ENCODE measurements around the gene BFSP2.

BFSP2 gene

GRCh38 chr3:133443649-133444422 lies 44.0 kb downstream of the BFSP2 start:
- H3K27me3 ChIP-seq (ENCODE audit: control insufficient read depth in 1 of 2, insufficient read depth in 2 of 2, low read length in 2 of 2) = no peaks in the 10 kb centered on the region
- no peaks in the 10 kb centered on the region for H3K4me1 ChIP-seq (ENCODE audit: control insufficient read depth, insufficient read depth, low read length)
- H3K27ac ChIP-seq (ENCODE audit: low read length) = no peak overlapping the region
- H3K36me3 ChIP-seq (ENCODE audit: control insufficient read depth in 2 of 2, insufficient read depth in 2 of 2, low read length in 2 of 2) = no peaks in the 10 kb centered on the region
- H3K4me3 ChIP-seq (ENCODE audit: low read length in 2 of 2) = no peak overlapping the region
- no peaks in the 10 kb centered on the region for H3K9me3 ChIP-seq (ENCODE audit: control insufficient read depth in 2 of 2, low read length in 2 of 2)
- H3K9ac ChIP-seq (ENCODE audit: low read length in 2 of 2) = no peak overlapping the region

DNA sequence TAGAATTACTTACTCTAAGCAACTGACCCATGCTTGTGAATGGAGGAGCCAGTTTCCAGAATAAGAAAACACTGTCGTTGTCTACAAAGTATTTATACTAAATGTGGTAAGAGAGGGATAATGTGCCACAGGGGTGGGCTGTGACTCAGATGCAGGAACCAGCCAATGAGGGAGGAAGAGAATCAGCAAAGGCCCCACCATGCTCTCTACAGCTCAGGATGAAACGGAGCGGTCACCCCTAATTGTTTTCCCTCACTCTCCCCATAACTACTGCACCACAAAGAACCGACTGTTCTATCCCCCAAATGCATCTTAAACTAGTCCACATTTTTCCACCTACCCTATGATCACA lies 44.5 kb downstream of the BFSP2 start:
- H3K36me3 ChIP-seq (ENCODE audit: control insufficient read depth in 2 of 2, insufficient read depth in 2 of 2, low read length in 2 of 2) = no peaks in the 10 kb centered on the region
- H3K27ac ChIP-seq (ENCODE audit: low read length) = no peak overlapping the region
- H3K9ac ChIP-seq (ENCODE audit: low read length in 2 of 2) = no peak overlapping the region
- no peaks in the 10 kb centered on the region for H3K4me1 ChIP-seq (ENCODE audit: control insufficient read depth, insufficient read depth, low read length)
- H3K9me3 ChIP-seq (ENCODE audit: control insufficient read depth in 2 of 2, low read length in 2 of 2) = no peaks in the 10 kb centered on the region
- no peak overlapping the region for H3K4me3 ChIP-seq (ENCODE audit: low read length in 2 of 2)
- H3K27me3 ChIP-seq (ENCODE audit: control insufficient read depth in 1 of 2, insufficient read depth in 2 of 2, low read length in 2 of 2) = no peaks in the 10 kb centered on the region

DNA sequence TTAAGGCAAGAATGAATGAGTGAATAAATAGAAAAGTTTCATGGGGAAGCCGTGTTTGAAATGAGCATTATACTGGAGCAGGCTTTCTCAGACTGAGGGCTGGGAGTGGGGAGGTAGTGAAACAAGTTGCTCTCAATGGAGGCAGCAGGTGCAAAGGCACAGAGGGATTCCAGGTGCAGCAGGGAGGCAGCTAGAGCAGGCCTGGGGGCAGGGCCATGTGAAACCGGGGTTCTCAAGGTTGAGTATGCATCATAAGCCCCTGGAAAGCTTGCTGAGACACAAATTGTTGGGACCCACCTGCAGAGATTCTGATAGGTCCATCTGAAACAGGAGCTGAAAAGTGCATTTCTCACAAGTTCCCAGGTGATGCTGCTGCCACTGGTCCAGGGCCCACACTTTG lies 45.3 kb downstream of the BFSP2 start:
- Histone ChIP-seq H3K9ac (ENCODE audit: low read length in 2 of 2) (no peak overlapping the region), H3K4me3 (ENCODE audit: low read length in 2 of 2) (no peak overlapping the region), H3K27ac (ENCODE audit: low read length) (no peak overlapping the region), H3K27me3 (ENCODE audit: control insufficient read depth in 1 of 2, insufficient read depth in 2 of 2, low read length in 2 of 2) (no peaks in the 10 kb centered on the region), H3K4me1 (ENCODE audit: control insufficient read depth, insufficient read depth, low read length) (no peaks in the 10 kb centered on the region), H3K9me3 (ENCODE audit: control insufficient read depth in 2 of 2, low read length in 2 of 2) (no peaks in the 10 kb centered on the region), H3K36me3 (ENCODE audit: control insufficient read depth in 2 of 2, insufficient read depth in 2 of 2, low read length in 2 of 2) (no peaks in the 10 kb centered on the region)

DNA sequence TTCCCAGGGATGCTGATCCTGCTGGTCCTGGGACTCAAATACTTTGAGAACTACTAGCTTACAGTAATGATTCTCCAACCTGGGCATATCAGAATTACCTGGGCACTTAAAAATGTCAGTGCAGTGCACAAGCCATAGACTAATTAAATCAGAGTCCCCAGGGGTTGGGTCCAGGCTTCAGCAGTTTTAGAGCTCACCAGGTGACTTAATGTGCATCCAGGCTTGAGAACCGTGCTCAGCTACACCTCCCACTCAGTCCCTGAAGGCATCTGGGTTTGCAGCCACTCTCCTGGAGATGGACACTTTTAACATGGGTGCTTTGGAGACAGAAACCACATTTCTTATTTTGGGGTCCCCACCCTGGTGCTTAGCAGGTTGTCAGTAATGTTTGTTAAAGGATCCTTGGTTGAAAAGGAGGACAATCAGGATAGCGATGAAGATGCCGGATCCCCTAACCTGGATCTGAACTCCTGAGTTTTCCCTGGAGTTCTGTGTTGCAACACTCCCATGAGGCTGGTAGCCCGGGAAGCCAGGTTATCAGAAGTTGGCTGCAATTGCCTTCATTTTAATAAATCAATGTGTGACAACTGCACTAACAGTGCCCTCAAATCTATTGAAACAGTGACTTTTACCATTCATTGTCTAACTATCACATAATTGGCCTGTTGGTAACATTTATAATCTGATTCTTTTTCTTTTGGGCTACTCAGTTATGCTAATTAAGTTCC lies 48.1 kb downstream of the BFSP2 start:
- Histone ChIP-seq H3K27me3 (ENCODE audit: control insufficient read depth in 1 of 2, insufficient read depth in 2 of 2, low read length in 2 of 2) (no peaks in the 10 kb centered on the region), H3K9me3 (ENCODE audit: control insufficient read depth in 2 of 2, low read length in 2 of 2) (no peaks in the 10 kb centered on the region), H3K4me1 (ENCODE audit: control insufficient read depth, insufficient read depth, low read length) (no peaks in the 10 kb centered on the region), H3K4me3 (ENCODE audit: low read length in 2 of 2) (no peak overlapping the region), H3K36me3 (ENCODE audit: control insufficient read depth in 2 of 2, insufficient read depth in 2 of 2, low read length in 2 of 2) (no peaks in the 10 kb centered on the region), H3K9ac (ENCODE audit: low read length in 2 of 2) (no peak overlapping the region), H3K27ac (ENCODE audit: low read length) (no peak overlapping the region)

DNA sequence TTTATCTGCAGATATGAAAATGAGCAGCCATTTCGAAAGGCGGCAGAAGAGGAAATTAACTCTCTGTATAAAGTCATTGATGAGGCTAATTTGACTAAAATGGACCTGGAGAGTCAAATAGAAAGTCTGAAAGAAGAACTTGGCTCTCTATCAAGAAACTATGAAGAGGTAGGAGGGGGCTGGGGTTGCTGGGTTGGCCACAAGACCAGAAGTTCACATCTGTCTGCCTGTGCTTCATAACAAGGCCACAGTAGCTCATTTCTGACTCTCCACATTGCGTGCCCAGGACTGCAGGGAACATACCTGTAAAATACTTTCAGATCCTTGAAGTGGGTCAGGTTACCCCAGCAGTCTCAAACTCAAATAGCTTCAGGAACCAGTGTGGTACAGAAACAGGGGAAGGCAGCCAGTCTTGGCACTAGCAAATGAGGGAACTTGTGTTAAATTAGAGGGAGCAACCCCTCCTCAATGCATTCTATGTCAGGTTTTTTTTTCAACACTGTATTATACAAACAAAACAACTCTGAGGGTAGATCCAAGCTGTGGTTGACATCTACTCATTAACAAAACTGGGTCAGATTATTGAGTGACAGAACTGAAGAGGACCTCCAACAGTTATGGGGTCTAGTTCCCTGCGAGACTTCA lies 48.7 kb downstream of the BFSP2 start:
- H3K4me3 ChIP-seq (ENCODE audit: low read length in 2 of 2) = no peak overlapping the region
- H3K27me3 ChIP-seq (ENCODE audit: control insufficient read depth in 1 of 2, insufficient read depth in 2 of 2, low read length in 2 of 2) = no peaks in the 10 kb centered on the region
- H3K9me3 ChIP-seq (ENCODE audit: control insufficient read depth in 2 of 2, low read length in 2 of 2) = no peaks in the 10 kb centered on the region
- H3K36me3 ChIP-seq (ENCODE audit: control insufficient read depth in 2 of 2, insufficient read depth in 2 of 2, low read length in 2 of 2) = no peaks in the 10 kb centered on the region
- no peaks in the 10 kb centered on the region for H3K4me1 ChIP-seq (ENCODE audit: control insufficient read depth, insufficient read depth, low read length)
- H3K27ac ChIP-seq (ENCODE audit: low read length) = no peak overlapping the region
- H3K9ac ChIP-seq (ENCODE audit: low read length in 2 of 2) = no peak overlapping the region

GRCh38 chr3:133451309-133451708 lies 51.5 kb downstream of the BFSP2 start:
- H3K4me1 ChIP-seq (ENCODE audit: control insufficient read depth, insufficient read depth, low read length) = no peaks in the 10 kb centered on the region
- H3K27me3 ChIP-seq (ENCODE audit: control insufficient read depth in 1 of 2, insufficient read depth in 2 of 2, low read length in 2 of 2) = no peaks in the 10 kb centered on the region
- H3K27ac ChIP-seq (ENCODE audit: low read length) = no peak overlapping the region

GRCh38 chr3:133452641-133453319 lies 52.9 kb downstream of the BFSP2 start:
- H3K4me1 ChIP-seq (ENCODE audit: control insufficient read depth, insufficient read depth, low read length) = no peaks in the 10 kb centered on the region
- no peaks in the 10 kb centered on the region for H3K27me3 ChIP-seq (ENCODE audit: control insufficient read depth in 1 of 2, insufficient read depth in 2 of 2, low read length in 2 of 2)
- H3K9ac ChIP-seq (ENCODE audit: low read length in 2 of 2) = no peak overlapping the region
- H3K9me3 ChIP-seq (ENCODE audit: control insufficient read depth in 2 of 2, low read length in 2 of 2) = no peaks in the 10 kb centered on the region
- no peak overlapping the region for H3K4me3 ChIP-seq (ENCODE audit: low read length in 2 of 2)
- H3K36me3 ChIP-seq (ENCODE audit: control insufficient read depth in 2 of 2, insufficient read depth in 2 of 2, low read length in 2 of 2) = no peaks in the 10 kb centered on the region
- H3K27ac ChIP-seq (ENCODE audit: low read length) = no peak overlapping the region

More at GRCh38 chr3:133451309-133451708, 51.5 kb downstream of the BFSP2 start:
- no peaks in the 10 kb centered on the region for H3K36me3 ChIP-seq (ENCODE audit: control insufficient read depth in 2 of 2, insufficient read depth in 2 of 2, low read length in 2 of 2)
- H3K9me3 ChIP-seq (ENCODE audit: control insufficient read depth in 2 of 2, low read length in 2 of 2) = no peaks in the 10 kb centered on the region
- H3K4me3 ChIP-seq (ENCODE audit: low read length in 2 of 2) = no peak overlapping the region
- H3K9ac ChIP-seq (ENCODE audit: low read length in 2 of 2) = no peak overlapping the region

- no peak overlapping the region for H3K27ac ChIP-seq (ENCODE audit: low read length)
- H3K36me3 ChIP-seq (ENCODE audit: control insufficient read depth in 2 of 2, insufficient read depth in 2 of 2, low read length in 2 of 2) = no peaks in the 10 kb centered on the region
- H3K4me1 ChIP-seq (ENCODE audit: control insufficient read depth, insufficient read depth, low read length) = no peaks in the 10 kb centered on the region
- no peak overlapping the region for H3K9ac ChIP-seq (ENCODE audit: low read length in 2 of 2)
- H3K27me3 ChIP-seq (ENCODE audit: control insufficient read depth in 1 of 2, insufficient read depth in 2 of 2, low read length in 2 of 2) = no peaks in the 10 kb centered on the region
- H3K9me3 ChIP-seq (ENCODE audit: control insufficient read depth in 2 of 2, low read length in 2 of 2) = no peaks in the 10 kb centered on the region
- no peak overlapping the region for H3K4me3 ChIP-seq (ENCODE audit: low read length in 2 of 2)
Measured at GRCh38 chr3:133453383-133453782, 53.5 kb downstream of the BFSP2 start.

DNA sequence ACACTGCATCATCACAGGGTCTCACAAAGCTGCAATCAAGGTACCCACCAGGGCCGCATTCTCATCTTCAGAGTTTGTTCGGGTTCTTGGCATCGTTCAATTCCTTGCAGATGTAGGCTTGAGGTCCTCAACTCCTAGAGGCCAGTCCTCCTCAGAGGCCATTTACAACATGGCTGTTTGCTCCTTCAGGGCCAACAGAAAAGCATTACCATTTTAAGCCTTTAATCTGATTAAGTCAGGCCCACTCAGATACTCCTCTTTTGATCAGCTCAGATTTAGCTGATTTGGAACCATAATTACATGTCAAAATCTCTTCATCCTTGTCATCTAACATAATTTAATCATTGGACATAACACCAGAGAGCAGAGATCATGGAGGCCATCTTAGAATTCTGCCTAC lies 55.4 kb downstream of the BFSP2 start:
- H3K4me1 ChIP-seq (ENCODE audit: control insufficient read depth, insufficient read depth, low read length) = peaks cover 12% of the 10 kb centered on the region
- no peaks in the 10 kb centered on the region for H3K27me3 ChIP-seq (ENCODE audit: control insufficient read depth in 1 of 2, insufficient read depth in 2 of 2, low read length in 2 of 2)
- H3K4me3 ChIP-seq (ENCODE audit: low read length in 2 of 2) = no peak overlapping the region
- H3K27ac ChIP-seq (ENCODE audit: low read length) = no peak overlapping the region
- H3K9me3 ChIP-seq (ENCODE audit: control insufficient read depth in 2 of 2, low read length in 2 of 2) = no peaks in the 10 kb centered on the region
- no peaks in the 10 kb centered on the region for H3K36me3 ChIP-seq (ENCODE audit: control insufficient read depth in 2 of 2, insufficient read depth in 2 of 2, low read length in 2 of 2)
- no peak overlapping the region for H3K9ac ChIP-seq (ENCODE audit: low read length in 2 of 2)

- Histone ChIP-seq H3K4me3 (ENCODE audit: low read length in 2 of 2) (no peak overlapping the region), H3K27ac (ENCODE audit: low read length) (no peak overlapping the region)
Measured at GRCh38 chr3:133455960-133456359, 56.1 kb downstream of the BFSP2 start.

More at GRCh38 chr3:133455960-133456359, 56.1 kb downstream of the BFSP2 start:
- H3K4me1 ChIP-seq (ENCODE audit: control insufficient read depth, insufficient read depth, low read length) = peaks cover 12% of the 10 kb centered on the region
- no peaks in the 10 kb centered on the region for H3K36me3 ChIP-seq (ENCODE audit: control insufficient read depth in 2 of 2, insufficient read depth in 2 of 2, low read length in 2 of 2)
- H3K9ac ChIP-seq (ENCODE audit: low read length in 2 of 2) = no peak overlapping the region
- H3K27me3 ChIP-seq (ENCODE audit: control insufficient read depth in 1 of 2, insufficient read depth in 2 of 2, low read length in 2 of 2) = no peaks in the 10 kb centered on the region
- H3K9me3 ChIP-seq (ENCODE audit: control insufficient read depth in 2 of 2, low read length in 2 of 2) = no peaks in the 10 kb centered on the region

Measured in stomach smooth muscle (tissue), 2 donors.